Panc1 (cell line): Measurements from ENCODE around the gene LRFN2.

Source experiments
- CTCF ChIP-seq: fragments of 450-650 bp; IDR thresholded peaks from 2 replicates; pipeline ENCODE4 v1.5.1; 2017; ENCODE audit warnings: mild to moderate bottlenecking
- REST ChIP-seq, 2 experiments: IDR thresholded peaks; 2 replicates each; pipeline ENCODE4 v1.6.1; 2011 to 2012; ENCODE audit warnings: low read depth in 2 of 2, control low read depth in 1 of 2, low read length in 1 of 2, mild to moderate bottlenecking in 1 of 2, moderate library complexity in 1 of 2; ENCODE audit not compliant: insufficient read depth in 1 of 2

GRCh38 chr6:40395066-40395697 is 192.0 kb downstream of the LRFN2 start:
- TF ChIP-seq CTCF (no peak), REST (IDR thresholded peaks at IDR 0.05; ENCODE audit: insufficient read depth in 1 of 2, low read depth in 2 of 2, low read length in 1 of 2) (no peak)
